K562 (cell line): ENCODE data around the gene SEMA5A. TPM values are rescaled to one million over a fixed set of nuclear protein-coding genes. Genes with fewer than 3 reads are reported as not detected.

ENCODE experiments used
- ATAC-seq: fragments of 200-7000 bp; cut with Tn5 transposase; 3 replicates; pipeline ENCODE4 v1.9.1; 2020; ENCODE audit warnings: moderate library complexity
- BruUV-seq: library from RNA; stranded (reverse); fragments of 400-500 nt; replicated peaks from 2 replicates; lab custom pipeline; 2021; lab: Mats Ljungman, UMichigan
- CTCF ChIA-PET: fragments of 300-600 bp; formaldehyde crosslinking; extraction: SDS; loops from one replicate; lab custom pipeline; 2021; ENCODE audit warnings: low intra/inter-chr PET ratio; lab: Yijun Ruan, JAX
- POLR2A ChIA-PET: fragments of 300-600, 350-650 bp; sonication (Branson Sonifier 250); formaldehyde crosslinking; extraction: SDS; loops from one replicate; lab custom pipeline; 2021; ENCODE audit warnings: antibody characterized with exemption, inconsistent platforms; lab: Yijun Ruan, JAX
- DNase-seq, 4 experiments: peaks; one replicate each; pipeline versions ENCODE4 v3.0.0 to v3.0.0-alpha.2; 2011 to 2018; ENCODE audit warnings: low spot score in 3 of 4, mixed read lengths in 3 of 4; ENCODE audit errors: extremely low read depth in 1 of 4
- FAIRE-seq: peaks from 2 replicates; lab custom pipeline; 2011; peaks lifted over from hg19 to GRCh38; lab: Jason Lieb, UNC
- H2AFZ ChIP-seq: 2 replicates; pipeline ENCODE4 v1.6.0; 2011; ENCODE audit warnings: low read depth, low read length, control low read depth, inconsistent platforms
- H3K27ac ChIP-seq: fragments of 200-600 bp; 3 replicates; pipeline ENCODE4 v1.8.0; 2011; ENCODE audit warnings: low read depth, mild to moderate bottlenecking, control low read depth, inconsistent platforms, low read length, moderate library complexity, mixed read lengths; ENCODE audit errors: extremely low read depth
- H3K27me3 ChIP-seq, 2 experiments: fragments of 300-600 bp in 1 of 2; 2 replicates in 1 of 2; 3 replicates in 1 of 2; pipeline versions ENCODE4 v1.6.0 to v1.8.0; 2011; ENCODE audit warnings: inconsistent platforms in 2 of 2, low read length in 2 of 2, mild to moderate bottlenecking in 1 of 2, mixed read lengths in 1 of 2, moderate library complexity in 1 of 2; ENCODE audit not compliant: control insufficient read depth in 2 of 2, insufficient read depth in 2 of 2
- H3K36me3 ChIP-seq: fragments of 300-600 bp; 3 replicates; pipeline ENCODE4 v1.8.0; 2011; ENCODE audit warnings: mild to moderate bottlenecking, low read length, inconsistent platforms; ENCODE audit not compliant: control insufficient read depth, insufficient read depth
- H3K4me1 ChIP-seq, 2 experiments: fragments of 200-600 bp in 1 of 2; replicated peaks in 1 of 2; 2 replicates in 1 of 2; 3 replicates in 1 of 2; pipeline versions ENCODE4 v1.5.1 to v1.8.0; 2011; ENCODE audit warnings: inconsistent platforms in 2 of 2, low read length in 2 of 2, mild to moderate bottlenecking in 1 of 2, mixed read lengths in 1 of 2, moderate library complexity in 1 of 2; ENCODE audit not compliant: control insufficient read depth in 2 of 2, insufficient read depth in 2 of 2
- H3K4me2 ChIP-seq: 2 replicates; pipeline ENCODE4 v1.6.1; 2011; ENCODE audit warnings: low read length, control low read depth, inconsistent platforms, mixed read lengths; ENCODE audit not compliant: insufficient read depth
- H3K4me3 ChIP-seq: fragments of 200-600 bp; sonication (generic), shearing (Covaris generic); 2 replicates; pipeline ENCODE4 v1.5.1; 2016; ENCODE audit warnings: control low read depth, inconsistent platforms
- H3K79me2 ChIP-seq: fragments of 200-600 bp; 3 replicates; pipeline ENCODE4 v1.8.0; 2011; ENCODE audit warnings: low read length, inconsistent platforms; ENCODE audit not compliant: control insufficient read depth, insufficient read depth
- H3K9ac ChIP-seq, 2 experiments: 2 replicates each; pipeline versions ENCODE4 v1.6.0 to v1.6.1; 2011; ENCODE audit warnings: low read depth in 2 of 2, low read length in 2 of 2, control low read depth in 1 of 2, inconsistent platforms in 1 of 2, mild to moderate bottlenecking in 1 of 2, mixed read lengths in 1 of 2; ENCODE audit not compliant: insufficient read depth in 1 of 2
- H3K9me1 ChIP-seq: one replicate; pipeline ENCODE4 v1.6.0; 2011; ENCODE audit warnings: inconsistent platforms, mild to moderate bottlenecking, low read length, moderate library complexity; ENCODE audit not compliant: control insufficient read depth, insufficient read depth
- H3K9me3 ChIP-seq: replicated peaks from 2 replicates; pipeline ENCODE4 v1.5.1; 2011; ENCODE audit warnings: low read depth, low read length, inconsistent platforms; ENCODE audit not compliant: control insufficient read depth, insufficient read depth
- H4K20me1 ChIP-seq: replicated peaks from 2 replicates; pipeline ENCODE4 v1.6.1; 2011; ENCODE audit warnings: low read length, inconsistent platforms, mixed read lengths; ENCODE audit not compliant: control insufficient read depth, insufficient read depth
- BDP1 ChIP-seq: IDR thresholded peaks from 3 replicates; pipeline ENCODE4 v1.6.1; 2011; ENCODE audit not compliant: insufficient read length, insufficient read depth
- BRCA1 ChIP-seq, 2 experiments: fragments of 450-650 bp in 1 of 2; sonication (generic) in 1 of 2; formaldehyde crosslinking in 1 of 2; IDR thresholded peaks; 2 replicates each; pipeline versions ENCODE4 v1.5.0 to v1.6.1; 2017 to 2020; ENCODE audit warnings: mild to moderate bottlenecking in 1 of 2, missing genetic modification reagents in 1 of 2
- COPS2 ChIP-seq: fragments of 450-650 bp; conservative IDR thresholded peaks from 2 replicates; pipeline ENCODE4 v1.6.1; 2016; ENCODE audit warnings: mild to moderate bottlenecking, moderate library complexity
- CREM ChIP-seq: IDR thresholded peaks from 2 replicates; pipeline ENCODE4 v1.6.1; 2014; ENCODE audit warnings: antibody characterized with exemption, low read depth
- ERF ChIP-seq: fragments of 450-650 bp; formaldehyde crosslinking; IDR thresholded peaks from 2 replicates; pipeline ENCODE4 v1.4.0; 2020; ENCODE audit warnings: mild to moderate bottlenecking, mixed read lengths
- EZH2 ChIP-seq: IDR thresholded peaks from 2 replicates; pipeline ENCODE4 v1.6.1; 2012; ENCODE audit warnings: low read depth, mild to moderate bottlenecking, inconsistent platforms, low read length, borderline replicate concordance
- FOXK2 ChIP-seq, 2 experiments: fragments of 450-650 bp; IDR thresholded peaks in 1 of 2; conservative IDR thresholded peaks in 1 of 2; 2 replicates each; pipeline ENCODE4 v1.6.1; 2016; ENCODE audit warnings: low read depth in 2 of 2, mild to moderate bottlenecking in 1 of 2
- MLX ChIP-seq, 2 experiments: fragments of 450-650 bp in 1 of 2; sonication (generic) in 1 of 2; formaldehyde crosslinking; conservative IDR thresholded peaks; 2 replicates each; pipeline versions ENCODE4 v1.4.0 to v1.8.1; 2020 to 2022; ENCODE audit warnings: mild to moderate bottlenecking in 1 of 2, missing genetic modification reagents in 1 of 2
- PHF8 ChIP-seq: fragments of 200-600 bp; sonication (generic); IDR thresholded peaks from 2 replicates; pipeline ENCODE4 v1.6.1; 2012; ENCODE audit warnings: mixed run types, mild to moderate bottlenecking, inconsistent platforms, low read length, moderate library complexity, borderline replicate concordance
- RFX7 ChIP-seq: fragments of 250-450 bp; sonication (Bioruptor Pico); IDR thresholded peaks from 2 replicates; pipeline ENCODE4 v1.5.1; 2021; ENCODE audit warnings: mild to moderate bottlenecking
- SPI1 ChIP-seq: IDR thresholded peaks from 2 replicates; pipeline ENCODE4 v1.6.1; 2011; ENCODE audit warnings: low read depth, low read length, control low read depth, borderline replicate concordance
- TCF7L2 ChIP-seq: fragments of 150-350 bp; IDR thresholded peaks from 2 replicates; pipeline ENCODE4 v1.6.1; 2016; ENCODE audit warnings: low read depth, mild to moderate bottlenecking, low read length, moderate library complexity
- XRCC5 ChIP-seq: fragments of 200-400 bp; formaldehyde crosslinking; IDR thresholded peaks from 2 replicates; pipeline ENCODE4 v1.6.1; 2017; ENCODE audit warnings: low read depth, mild to moderate bottlenecking, low read length
- WGBS: fragments of 100-300 bp; shearing (Covaris generic); methylation state at CpG from one replicate; pipeline ENCODE4 v1.1.6; 2016; ENCODE audit warnings: low coverage, mixed read lengths; ENCODE audit not compliant: insufficient coverage; ENCODE audit errors: missing lambda C conversion rate; 5-methylcytosine and 5-hydroxymethylcytosine counted together
- in situ Hi-C: fragments of 300-500 bp; cut with MboI; formaldehyde crosslinking; loops from 4 replicates; pipeline ENCODE4 v1.15.0; 2018; ENCODE audit warnings: inconsistent platforms, mixed read lengths
- intact Hi-C: fragments of 100-400 bp; cut with micrococcal nuclease; formaldehyde crosslinking; loops from 2 replicates; pipeline ENCODE4 v1.14.2; 2022
- polyA plus RNA-seq, 8 experiments: library from polyadenylated mRNA; depleted of rRNA in 4 of 8; stranded (reverse) in 5 of 8; unstranded in 3 of 8; fragments of >200 nt; fragmentation: Nextera tagmentation in 2 of 8; fragmentation: Illumina TruSeq in 1 of 8; extraction: Ambion mirVana in 2 of 8; extraction: Trizol in 1 of 8; gene quantifications; 2 replicates each; pipeline versions ENCODE4 v1.2.1 to v1.2.3, GENCODE V29; 2011 to 2014; ENCODE audit warnings: inconsistent platforms in 1 of 8, missing spikeins in 1 of 8
- total RNA-seq, 7 experiments: library from RNA; depleted of rRNA in 6 of 7; stranded (reverse); fragments of >200 nt in 6 of 7; fragmentation: Illumina TruSeq in 2 of 7; extraction: Trizol in 2 of 7; gene quantifications; 2 replicates each; pipeline versions ENCODE4 v1.2.1 to v1.2.3, GENCODE V29; 2011 to 2021; ENCODE audit warnings: low replicate concordance in 1 of 7

SEMA5A gene
- total and polyA plus RNA-seq, 9 of the 15 experiments (the other 6 are each of a cell fraction or from before 2014, with no cell fraction given), result 0.02 TPM; not detected in 8

GRCh38 chr5:9365512-9365911, 180.4 kb downstream of the SEMA5A start:
- TF ChIP-seq COPS2 (no peak), TCF7L2 (no peak), ERF (CRISPR knock-in tag) (no peak), PHF8 (no peak), CREM (no peak), MLX (CRISPR knock-in tag; conservative IDR thresholded peaks at IDR 0.05) (no peak)
- WGBS, result 0% methylated on average over 1 of the region's 1 CpG
- in situ Hi-C loops, result no loop called here

GRCh38 chr5:9363449-9363848, 182.4 kb downstream of the SEMA5A start:
- Histone ChIP-seq H3K9ac (no peak overlapping the region), H3K27ac (no peak overlapping the region), H2AFZ (no peak overlapping the region), H3K36me3 (no peaks in the 10 kb centered on the region), H3K27me3 (no peaks in the 10 kb centered on the region), H3K4me1 (no peaks in the 10 kb centered on the region), H3K9me1 (no peaks in the 10 kb centered on the region), H3K4me2 (no peak overlapping the region), H3K9me3 (no peaks in the 10 kb centered on the region), H3K4me3 (no peak overlapping the region), H4K20me1 (no peaks in the 10 kb centered on the region), H3K79me2 (no peaks in the 10 kb centered on the region)
- POLR2A ChIA-PET, result no interaction called here
- no TSS peak for BruUV-seq
- no peak for FAIRE-seq
- CTCF ChIA-PET, result no interaction called here
- no peak for ATAC-seq
- in situ Hi-C loops (no loop called here), intact Hi-C loops (no loop called here)
- TF ChIP-seq SPI1 (no peak), EZH2 (no peak), XRCC5 (no peak), FOXK2 (conservative IDR thresholded peaks at IDR 0.05 in 1 of 2, IDR thresholded peaks at IDR 0.05 in 1 of 2; ENCODE audit: low read depth in 2 of 2) (no peak), BDP1 (no peak), BRCA1 (IDR thresholded peaks at IDR 0.05) (no peak), BRCA1 (CRISPR knock-in tag; IDR thresholded peaks at IDR 0.05) (no peak), RFX7 (CRISPR knock-in tag) (no peak)
- WGBS, result 0% methylated on average over 2 of the region's 2 CpGs
- DNase-seq, result no peak

More at GRCh38 chr5:9365512-9365911, 180.4 kb downstream of the SEMA5A start:
- Histone ChIP-seq H3K27me3 (no peaks in the 10 kb centered on the region), H4K20me1 (no peaks in the 10 kb centered on the region), H3K4me2 (no peak overlapping the region), H2AFZ (no peak overlapping the region), H3K36me3 (no peaks in the 10 kb centered on the region), H3K27ac (no peak overlapping the region), H3K9me1 (no peaks in the 10 kb centered on the region), H3K79me2 (no peaks in the 10 kb centered on the region), H3K9me3 (no peaks in the 10 kb centered on the region), H3K4me3 (no peak overlapping the region), H3K9ac (no peak overlapping the region), H3K4me1 (no peaks in the 10 kb centered on the region)
- ATAC-seq (no peak), FAIRE-seq (no peak), DNase-seq (no peak)
- POLR2A ChIA-PET, result no interaction called here
- CTCF ChIA-PET, result no interaction called here
- intact Hi-C loops, result no loop called here
- no TSS peak for BruUV-seq
